ENCODE data around the gene EID2.

GRCh38 chr19:39544911-39545310 is 5.0 kb upstream of the EID2 start:
- TF ChIP-seq CTCF (IDR thresholded peaks at IDR 0.05; ENCODE audit: low read depth, low read length, poor library complexity, severe bottlenecking) (no peak), EZH2phosphoT487 (IDR thresholded peaks at IDR 0.05; ENCODE audit: borderline replicate concordance, low read length) (no peak)
